Measurements from ENCODE around the gene JMJD8. TPM values are rescaled to one million over a fixed set of nuclear protein-coding genes. Genes with fewer than 3 reads are reported as not detected.

The JMJD8 gene
- total RNA-seq, 4 donors from 2014 or later, result 22.8 to 81.8 (median 41.0) TPM

GRCh38 chr16:640614-641013, 43.5 kb downstream of the JMJD8 start:
- TF ChIP-seq CTCF (IDR thresholded peaks at IDR 0.05 in 4 of 5, conservative IDR thresholded peaks at IDR 0.05 in 1 of 5) (no peak), POLR2A (IDR thresholded peaks at IDR 0.05) (no peak)
- in situ Hi-C loops (cut with MboI; ENCODE audit: low sequenced_read_pairs in 4 of 4), result no loop called here

DNA sequence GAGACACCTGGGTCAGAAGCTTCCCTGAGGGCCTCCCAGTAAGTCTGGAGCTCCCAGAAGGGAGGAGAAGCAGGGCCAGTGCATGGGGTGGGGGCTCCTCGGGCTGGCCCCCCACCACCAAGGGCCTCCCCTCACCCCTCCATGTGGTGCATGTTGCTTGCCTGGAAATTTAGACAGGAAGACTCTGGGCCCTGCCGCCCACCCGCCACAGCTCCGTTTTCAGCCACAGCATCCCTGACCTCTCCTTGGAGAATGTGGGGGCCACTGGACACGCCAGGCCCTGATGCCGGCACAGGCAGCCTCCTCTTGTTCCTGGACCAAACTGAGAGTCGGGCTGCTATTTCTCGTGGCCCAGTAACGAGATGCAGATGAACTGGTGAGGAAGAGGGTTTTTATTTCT, 45.3 kb downstream of the JMJD8 start:
- intact Hi-C loops (cut with DNase I; ENCODE audit: low total_unique reads) (no loop called here), in situ Hi-C loops (cut with MboI; ENCODE audit: low sequenced_read_pairs in 4 of 4) (no loop called here)
- H3K9me3 ChIP-seq, result no peaks in the 10 kb centered on the region
- peaks cover 0 to 6% of the 10 kb centered on the region in 2 donors for H3K36me3 ChIP-seq
- H3K27me3 ChIP-seq, result no peaks in the 10 kb centered on the region
- no peak for ATAC-seq
- no peak overlapping the region for H3K4me3 ChIP-seq
- DNase-seq, result no peak
- H3K27ac ChIP-seq, result peak overlapping the region; percentile 29 to 100 (median 96)
- TF ChIP-seq POLR2A (IDR thresholded peaks at IDR 0.05) (no peak), CTCF (IDR thresholded peaks at IDR 0.05 in 4 of 5, conservative IDR thresholded peaks at IDR 0.05 in 1 of 5) (no peak)
- H3K4me1 ChIP-seq, result peaks cover 20 to 36% of the 10 kb centered on the region in 2 donors

More at GRCh38 chr16:640614-641013, 43.5 kb downstream of the JMJD8 start:
- H3K4me1 ChIP-seq, result peaks cover 22 to 46% of the 10 kb centered on the region in 2 donors
- ATAC-seq, result no peak
- H3K9me3 ChIP-seq, result no peaks in the 10 kb centered on the region
- H3K4me3 ChIP-seq, result no peak overlapping the region
- H3K27me3 ChIP-seq, result no peaks in the 10 kb centered on the region
- no peak for DNase-seq
- intact Hi-C loops (cut with DNase I; ENCODE audit: low total_unique reads), result loop anchor here (10.0 kb wide), 1 partner anchor 406 kb away; the partner anchor contains the start of gene FAM234A
- H3K36me3 ChIP-seq, result no peaks in the 10 kb centered on the region
- peak overlapping the region; percentile 82 to 97 (median 92) for H3K27ac ChIP-seq

GRCh38 chr16:638034-638543, 46.0 kb downstream of the JMJD8 start:
- H3K4me3 ChIP-seq, result no peak overlapping the region
- TF ChIP-seq CTCF (IDR thresholded peaks at IDR 0.05 in 4 of 5, conservative IDR thresholded peaks at IDR 0.05 in 1 of 5) (no peak), POLR2A (IDR thresholded peaks at IDR 0.05) (no peak)
- peaks cover 0 to 8% of the 10 kb centered on the region in 2 donors for H3K36me3 ChIP-seq
- intact Hi-C loops (cut with DNase I; ENCODE audit: low total_unique reads) (no loop called here), in situ Hi-C loops (cut with MboI; ENCODE audit: low sequenced_read_pairs in 4 of 4) (no loop called here)
- ATAC-seq (no peak), DNase-seq (no peak)
- no peaks in the 10 kb centered on the region for H3K9me3 ChIP-seq
- peak overlapping the region; percentile 94 to 100 (median 98) for H3K27ac ChIP-seq
- H3K4me1 ChIP-seq, result peaks cover 15 to 29% of the 10 kb centered on the region in 2 donors
- H3K27me3 ChIP-seq, result no peaks in the 10 kb centered on the region

GRCh38 chr16:637081-638018, 46.8 kb downstream of the JMJD8 start:
- Histone ChIP-seq H3K36me3 (peaks cover 0 to 8% of the 10 kb centered on the region in 2 donors), H3K9me3 (no peaks in the 10 kb centered on the region), H3K4me3 (peak overlapping the region; percentile 81 to 98 (median 96)), H3K4me1 (peaks cover 11 to 24% of the 10 kb centered on the region in 2 donors), H3K27me3 (no peaks in the 10 kb centered on the region), H3K27ac (peak overlapping the region; percentile 94 to 100 (median 98))
- TF ChIP-seq CTCF (IDR thresholded peaks at IDR 0.05 in 4 of 5, conservative IDR thresholded peaks at IDR 0.05 in 1 of 5), result no peak
- TF ChIP-seq POLR2A (IDR thresholded peaks at IDR 0.05), result no peak
- DNase-seq, result peak; percentile 87 to 93
- intact Hi-C loops (cut with DNase I; ENCODE audit: low total_unique reads), result loop anchor here (1.0 to 2.0 kb wide), 3 partner anchors 24 to 111 kb away; partner anchors contain the start of gene CAPN15
- ATAC-seq, result no peak
- in situ Hi-C loops (cut with MboI; ENCODE audit: low sequenced_read_pairs in 4 of 4), result no loop called here
